ENCODE results near the gene AUTS2.
"Not testable (repeated sequence)": the region's sequence is repeated elsewhere in the genome, so short reads cannot be mapped to it uniquely, and the experiment has no call there.

The AUTS2 gene

GRCh38 chr7:70268179-70268578 lies 669.9 kb downstream of the AUTS2 start:
- DNase-seq, result no peak

- no peak for DNase-seq
Observed at GRCh38 chr7:70270149-70270548, 671.9 kb downstream of the AUTS2 start.

GRCh38 chr7:70271617-70272081 lies 673.4 kb downstream of the AUTS2 start:
- DNase-seq, result no peak

GRCh38 chr7:70275570-70275969 lies 677.3 kb downstream of the AUTS2 start:
- not testable (repeated sequence) for DNase-seq

GRCh38 chr7:70285187-70285586 lies 686.9 kb downstream of the AUTS2 start:
- no peak for DNase-seq

GRCh38 chr7:70285854-70286253 lies 687.6 kb downstream of the AUTS2 start:
- no peak for DNase-seq

GRCh38 chr7:70288781-70289456 lies 690.6 kb downstream of the AUTS2 start:
- no peak for DNase-seq

GRCh38 chr7:70292716-70293115 lies 694.4 kb downstream of the AUTS2 start:
- DNase-seq, result no peak

GRCh38 chr7:70294211-70294911 lies 696.1 kb downstream of the AUTS2 start:
- no peak for DNase-seq

GRCh38 chr7:70298780-70299471 lies 700.7 kb downstream of the AUTS2 start:
- no peak for DNase-seq

- DNase-seq, result no peak
Observed at GRCh38 chr7:70299472-70299807, 701.2 kb downstream of the AUTS2 start.

GRCh38 chr7:70301673-70302185 lies 703.5 kb downstream of the AUTS2 start:
- DNase-seq, result no peak

GRCh38 chr7:70303309-70303708 lies 705.0 kb downstream of the AUTS2 start:
- peak in 1 of 5 experiments; percentile 70 for DNase-seq

GRCh38 chr7:70303780-70304179 lies 705.5 kb downstream of the AUTS2 start:
- peak in 1 of 5 experiments; percentile 10 for DNase-seq

- DNase-seq, result no peak
Observed at GRCh38 chr7:70306173-70306572, 707.9 kb downstream of the AUTS2 start.

GRCh38 chr7:70307544-70308106 lies 709.4 kb downstream of the AUTS2 start:
- peak in 2 of 5 experiments; percentile 14 to 66 for DNase-seq

GRCh38 chr7:70312336-70312735 lies 714.1 kb downstream of the AUTS2 start:
- peak in 1 of 5 experiments; percentile 72 for DNase-seq

GRCh38 chr7:70313271-70313670 lies 715.0 kb downstream of the AUTS2 start:
- no peak for DNase-seq

GRCh38 chr7:70313687-70314086 lies 715.4 kb downstream of the AUTS2 start:
- DNase-seq, result no peak

GRCh38 chr7:70314221-70314620 lies 715.9 kb downstream of the AUTS2 start:
- DNase-seq, result no peak

GRCh38 chr7:70316745-70317144 lies 718.5 kb downstream of the AUTS2 start:
- peak in 2 of 5 experiments; percentile 36 to 60 for DNase-seq

GRCh38 chr7:70317356-70317755 lies 719.1 kb downstream of the AUTS2 start:
- DNase-seq, result no peak

GRCh38 chr7:70318511-70318910 lies 720.2 kb downstream of the AUTS2 start:
- no peak for DNase-seq

Data from T-helper 2 cell (primary cell).